ENCODE measurements around the gene APC.

APC gene

DNA sequence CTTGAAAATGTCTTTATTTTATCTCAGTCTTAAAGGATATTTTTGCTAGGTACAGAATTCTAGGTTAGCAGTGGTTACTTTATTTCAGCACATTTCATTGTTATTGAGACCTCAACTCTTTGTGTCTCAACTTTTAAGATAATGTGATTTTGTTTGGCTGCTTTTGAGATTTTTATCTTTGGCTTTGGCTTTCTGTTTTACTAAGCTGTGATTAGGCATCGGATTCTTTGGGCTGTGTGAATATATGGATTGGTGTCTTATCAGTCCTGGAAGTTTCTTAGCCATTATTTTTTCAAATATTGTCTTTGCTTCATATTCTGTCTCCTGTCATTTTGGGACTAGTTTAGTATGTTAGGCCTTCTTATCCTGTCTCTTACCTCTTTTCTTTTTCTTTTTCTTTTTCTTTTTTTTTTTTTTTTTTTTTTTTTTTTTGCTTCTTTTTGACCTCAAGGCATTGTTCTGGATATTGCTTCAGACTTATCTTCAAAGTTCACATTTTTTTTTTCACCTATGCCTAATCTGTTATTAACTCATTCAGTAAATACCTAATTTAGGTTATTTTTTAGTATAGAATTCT lies 20.1 kb upstream of the APC start:
- no peak for DNase-seq

DNA sequence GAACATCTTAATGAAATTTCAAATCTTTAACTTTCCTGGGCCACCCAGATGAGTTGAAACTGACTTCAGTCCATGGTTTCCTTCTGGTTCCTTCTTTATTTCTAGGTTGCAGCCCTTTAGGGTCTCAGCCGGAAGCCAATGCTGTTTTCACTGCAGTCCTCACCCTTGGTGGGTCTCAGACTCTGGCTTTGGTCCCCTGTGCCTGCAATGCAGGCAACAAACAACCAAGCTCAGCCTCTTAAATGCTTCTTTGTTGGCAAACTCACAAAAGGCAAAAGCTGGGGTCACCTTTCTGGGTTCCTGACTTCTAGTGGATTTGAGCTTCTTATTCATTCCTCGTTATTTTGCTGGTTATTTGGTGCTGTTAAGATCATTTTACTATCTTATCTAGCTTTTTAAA lies 19.3 kb upstream of the APC start:
- no peak for DNase-seq

DNA sequence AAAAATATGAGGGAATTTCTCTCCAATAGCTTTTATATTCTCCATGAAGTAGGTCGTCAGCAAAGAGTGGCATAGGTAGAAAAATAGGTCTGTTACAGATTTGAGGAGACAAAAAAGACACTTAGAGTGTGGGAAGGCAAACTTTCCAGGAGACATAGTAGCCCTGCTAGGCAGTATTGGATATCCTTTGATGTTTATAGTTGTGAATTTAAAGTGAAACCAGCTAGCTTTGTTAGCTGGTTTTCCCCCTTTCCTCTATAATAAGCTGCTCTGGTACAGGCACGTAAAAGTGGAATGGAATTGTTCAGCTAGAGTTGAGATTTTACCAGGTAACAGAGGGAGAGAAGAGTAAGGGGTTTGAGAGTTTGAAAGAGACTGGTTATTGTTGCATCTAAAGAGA lies 17.1 kb upstream of the APC start:
- DNase-seq, result no peak

DNA sequence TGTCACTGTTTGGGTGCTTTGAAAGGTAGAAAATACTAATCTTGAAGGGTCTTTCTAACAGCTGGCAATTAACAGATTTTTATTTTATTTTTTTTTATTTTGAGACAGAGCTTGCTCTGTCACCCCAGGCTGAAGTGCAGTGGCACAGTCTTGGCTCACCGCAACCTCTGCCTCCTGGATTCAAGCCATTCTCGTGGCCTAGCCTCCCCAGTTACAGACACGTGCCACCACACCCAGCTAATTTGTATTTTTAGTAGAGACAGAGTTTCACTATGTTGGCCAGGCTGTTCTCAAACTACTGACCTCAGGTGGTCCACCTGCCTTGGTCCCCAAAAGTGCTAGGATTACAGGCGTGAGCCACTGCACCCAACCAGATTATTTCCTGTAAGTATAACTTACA lies 12.8 kb upstream of the APC start:
- peak; percentile 32 for DNase-seq

DNA sequence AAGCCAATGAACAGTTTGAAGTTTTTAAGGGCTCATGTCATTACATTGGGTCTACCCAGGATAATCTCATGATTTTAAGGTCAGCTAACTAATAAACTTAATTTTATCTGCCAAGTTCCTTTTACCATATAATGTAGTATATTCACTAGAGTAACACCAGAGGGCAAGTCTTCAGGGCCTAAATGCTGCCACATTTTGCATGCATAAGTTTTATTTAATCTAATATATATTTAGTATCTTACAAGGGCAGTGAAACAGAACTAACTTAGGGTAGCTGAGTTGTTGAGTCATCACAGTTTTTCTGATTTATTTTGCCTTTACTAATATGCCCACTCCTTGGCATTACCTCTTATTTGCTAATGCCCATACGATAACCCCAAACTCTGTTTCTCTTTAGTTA lies 8.1 kb upstream of the APC start:
- DNase-seq, result no peak

DNA sequence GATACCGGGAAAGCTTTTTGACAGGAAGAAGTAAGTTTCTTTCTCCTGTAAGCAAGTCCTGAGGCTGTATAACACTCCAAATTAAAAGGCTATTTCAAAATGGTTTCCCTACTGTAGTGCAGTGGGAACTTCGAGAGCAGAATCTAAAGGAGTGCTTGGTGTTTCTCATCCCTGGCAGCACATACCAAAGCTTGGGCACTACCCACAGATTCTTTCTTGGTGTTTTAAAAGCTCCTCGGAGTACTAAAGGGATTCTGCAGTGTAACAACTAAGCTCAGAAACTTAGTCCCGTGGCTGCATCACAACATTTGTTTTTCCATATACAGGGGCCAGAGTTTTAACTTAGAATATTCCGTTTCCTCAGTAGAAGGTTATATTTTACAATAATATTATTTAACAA lies 5.6 kb upstream of the APC start:
- DNase-seq, result no peak

DNA sequence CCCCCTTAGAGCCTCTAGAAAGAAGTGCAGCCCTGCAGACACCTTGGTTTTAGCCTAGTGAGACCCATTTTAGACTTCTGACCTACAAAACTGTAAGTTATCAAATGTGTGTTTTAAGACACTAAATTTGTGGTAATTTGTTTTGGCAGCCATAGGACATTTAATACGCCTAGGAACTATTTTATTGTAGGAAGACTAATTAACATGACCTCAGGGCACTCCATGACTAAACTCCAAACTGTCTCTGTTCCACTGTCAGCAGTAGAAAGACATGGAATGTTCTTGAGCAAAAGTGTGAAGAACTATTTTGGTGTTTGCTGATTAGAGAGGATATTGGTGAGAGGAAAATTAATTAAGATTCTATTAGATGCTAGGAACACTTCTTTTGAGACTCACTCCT lies 4.1 kb upstream of the APC start:
- DNase-seq, result no peak

DNA sequence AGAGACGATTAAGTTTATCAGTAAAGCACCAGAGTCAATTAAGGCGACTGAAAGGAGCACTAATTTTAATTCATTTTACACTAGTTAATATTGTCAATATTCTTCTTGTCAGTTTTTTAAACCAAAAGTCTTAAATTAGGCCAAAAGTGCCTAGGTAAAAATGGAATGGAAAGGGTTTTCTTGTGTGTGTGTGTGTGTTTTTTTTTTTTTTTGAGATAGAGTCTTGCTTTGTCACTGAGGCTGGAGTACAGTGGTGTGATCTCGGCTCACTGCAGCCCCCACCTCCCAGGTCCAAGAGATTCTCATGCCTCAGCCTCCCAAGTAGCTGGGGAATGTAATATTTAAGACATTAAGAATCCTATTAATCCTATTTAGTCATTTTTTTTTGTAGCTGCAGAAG lies 3.1 kb upstream of the APC start:
- DNase-seq, result no peak

DNA sequence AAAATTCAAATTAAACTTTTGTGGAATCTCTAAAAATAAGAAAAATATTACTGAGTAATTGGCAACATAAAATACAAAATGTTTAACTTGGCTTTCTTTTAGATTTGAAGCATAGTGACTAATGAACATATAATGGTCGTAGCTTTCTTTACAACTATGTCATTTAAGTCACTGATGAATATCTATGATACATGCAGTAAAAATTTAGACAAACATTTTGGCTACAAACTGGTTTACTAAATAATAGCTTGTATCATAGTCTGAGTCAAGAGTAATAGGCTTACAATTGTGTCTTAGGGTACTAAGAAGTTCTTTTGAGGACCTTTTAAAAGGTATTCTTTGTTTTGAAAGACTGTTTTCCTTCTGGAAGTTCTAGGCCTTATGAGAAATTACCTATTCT lies 2.0 kb upstream of the APC start:
- DNase-seq, result no peak

DNA sequence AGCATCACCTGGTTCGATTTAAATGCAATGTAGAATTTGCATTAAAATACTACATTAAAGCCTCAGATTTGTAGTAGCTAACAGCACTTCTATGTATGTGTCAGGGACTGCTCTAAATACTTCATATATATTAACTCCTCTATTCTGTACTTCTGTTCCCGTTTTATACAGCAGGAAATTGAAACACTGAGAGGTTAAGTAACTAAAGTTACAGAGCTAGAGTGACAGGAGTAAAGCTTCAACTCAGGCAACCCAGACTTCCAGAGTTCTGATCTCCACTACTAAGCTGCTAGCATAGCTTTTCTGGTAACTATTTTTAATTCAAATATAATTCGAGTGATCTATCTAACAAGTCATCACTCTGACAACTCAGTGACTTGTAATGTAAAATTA lies 619 bp upstream of the APC start:
- peak; percentile 29 for DNase-seq

DNA sequence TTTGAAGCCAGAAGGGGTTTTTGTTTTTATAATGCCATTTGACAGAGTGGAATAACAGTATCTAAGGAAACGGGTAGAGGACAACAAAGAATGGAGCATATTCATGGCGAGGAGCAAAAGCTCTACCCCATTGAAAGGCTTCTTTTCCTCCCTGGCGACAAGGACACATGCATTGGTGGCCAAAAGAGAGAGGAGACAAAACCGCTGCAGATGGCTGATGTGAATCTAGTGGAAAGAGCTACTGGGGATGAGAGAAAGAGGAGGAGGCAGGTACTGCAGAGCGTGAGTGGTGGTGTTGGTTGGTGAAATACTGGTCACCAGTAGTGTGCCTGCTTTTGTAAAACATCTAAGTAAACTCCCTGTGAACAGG lies 491 bp downstream of the APC start:
- DNase-seq, result peak; percentile 59

DNA sequence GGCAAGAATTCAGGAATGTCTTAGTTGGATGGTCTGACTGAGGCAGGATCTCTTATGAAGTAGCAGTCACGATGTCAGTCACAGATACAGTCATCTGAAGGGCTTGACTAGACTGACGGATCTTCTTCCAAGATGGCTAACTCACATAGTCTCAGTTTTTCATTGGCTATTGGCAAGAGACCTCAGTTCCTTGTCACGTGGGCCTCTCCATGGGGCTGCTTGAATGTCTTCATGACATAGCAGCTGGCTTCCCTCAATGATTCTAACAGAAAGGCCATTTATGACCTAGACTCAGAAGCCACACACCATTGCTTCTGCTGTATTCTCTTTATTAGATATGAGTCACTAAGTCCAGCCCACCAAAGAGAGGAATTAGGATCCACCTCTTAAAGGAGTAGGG lies 4.7 kb downstream of the APC start:
- DNase-seq, result peak; percentile 24

DNA sequence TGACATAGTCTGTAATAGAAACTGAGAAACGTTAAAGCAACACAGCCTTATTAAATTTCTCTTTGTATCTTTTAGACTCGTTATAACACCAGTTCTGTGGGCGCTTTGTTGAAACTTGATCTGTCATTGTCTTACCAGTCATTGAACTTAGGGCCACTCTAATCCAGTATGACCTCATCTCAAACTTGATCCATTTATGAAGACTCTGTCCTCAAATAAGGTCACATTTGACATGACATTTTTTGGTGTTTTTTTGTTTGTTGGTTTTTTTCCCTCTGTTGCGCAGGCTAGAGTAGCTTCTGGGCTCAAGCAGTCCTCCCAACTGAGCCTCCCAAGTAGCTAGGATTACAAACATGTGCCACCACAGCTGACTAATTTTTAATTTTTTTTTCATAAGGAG lies 5.9 kb downstream of the APC start:
- DNase-seq, result no peak

DNA sequence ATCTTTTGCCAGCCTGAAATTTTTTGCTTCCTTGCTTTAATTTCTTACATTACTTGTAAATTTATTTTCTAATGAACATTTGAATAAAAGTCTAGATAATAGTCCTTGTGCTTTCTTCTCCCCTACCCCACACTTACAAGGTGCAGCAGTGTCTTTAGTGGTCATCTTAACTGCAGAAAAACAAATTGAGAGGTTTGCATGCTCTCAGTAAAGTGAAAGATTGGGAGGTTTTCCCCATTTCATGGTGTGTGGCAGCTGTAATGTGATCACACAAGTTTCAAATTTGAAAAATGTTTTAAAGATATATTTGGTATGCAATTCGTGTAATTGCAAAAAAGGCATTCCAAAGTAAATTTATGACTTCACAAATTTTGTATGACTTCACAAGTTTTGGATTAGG lies 14.7 kb downstream of the APC start:
- DNase-seq, result no peak

DNA sequence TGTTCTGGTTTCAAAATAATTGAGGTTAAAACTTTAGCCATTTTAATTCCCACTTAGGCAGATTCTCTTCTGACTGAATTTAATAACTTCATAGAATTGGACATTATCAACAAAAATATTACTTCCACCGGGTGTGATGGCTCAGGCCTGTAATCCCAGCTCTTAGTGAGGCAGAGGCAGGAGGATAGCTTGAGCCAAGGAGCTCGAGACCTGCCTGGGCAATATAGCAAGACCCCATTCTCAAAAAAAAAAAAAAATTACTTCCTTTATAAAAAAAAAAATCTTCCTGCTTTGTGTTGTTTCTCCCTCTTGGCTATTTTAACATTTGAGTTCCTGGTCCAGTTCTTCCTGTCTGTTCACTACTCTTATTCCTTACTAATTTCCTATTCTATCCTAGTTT lies 18.0 kb downstream of the APC start:
- DNase-seq, result no peak

DNA sequence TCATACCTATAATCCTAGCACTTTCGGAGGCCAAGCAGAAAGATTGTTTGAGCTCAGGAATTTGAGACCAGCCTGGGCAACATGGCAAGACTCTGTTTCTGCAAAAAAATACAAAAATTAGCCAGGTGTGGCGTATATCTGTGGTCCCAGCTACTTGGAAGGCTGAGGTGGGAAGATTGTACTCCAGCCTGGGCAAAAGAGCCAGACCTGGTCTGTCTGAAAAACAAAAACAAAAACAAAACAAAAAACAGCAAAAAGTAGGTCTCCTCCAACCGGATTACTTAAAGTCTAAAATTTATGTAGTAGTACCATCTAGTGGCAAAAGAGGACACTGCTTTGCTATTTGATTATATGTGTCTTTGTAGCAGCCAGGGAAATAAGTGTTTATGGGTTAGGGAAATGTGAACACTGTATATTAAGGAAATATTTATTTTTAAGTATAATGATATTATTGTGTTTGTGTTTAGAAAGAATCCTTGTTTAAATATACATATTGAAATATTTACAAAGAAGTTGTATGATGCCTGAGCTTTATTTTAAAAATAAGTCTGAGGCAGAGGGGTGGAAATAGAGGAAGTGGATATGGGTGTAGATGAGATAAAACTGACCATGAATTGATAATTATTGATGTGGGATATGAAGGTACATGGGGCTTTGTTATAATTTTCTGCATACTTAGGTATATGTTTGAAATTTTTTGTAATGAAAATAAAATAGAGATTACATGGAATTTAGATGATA lies 20.0 kb downstream of the APC start:
- peak; percentile 88 for DNase-seq

DNA sequence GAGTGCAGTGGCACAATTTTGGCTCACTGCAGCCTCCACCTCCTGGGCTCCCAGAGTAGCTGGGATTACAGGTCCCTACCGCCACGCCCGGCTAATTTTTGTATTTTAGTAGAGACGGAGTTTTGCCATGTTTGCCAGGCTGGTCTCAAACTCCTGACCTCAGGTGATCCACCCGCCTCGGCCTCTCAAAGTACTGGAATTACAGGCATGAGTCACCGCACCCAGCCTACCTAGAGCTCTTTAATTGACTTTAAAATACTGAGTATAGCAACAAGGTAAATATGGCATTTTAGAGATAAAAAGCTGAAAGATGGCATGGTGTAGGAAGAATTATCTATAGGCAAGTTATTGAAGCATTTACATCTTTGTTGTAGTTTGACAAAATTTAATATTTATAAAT lies 21.0 kb downstream of the APC start:
- no peak for DNase-seq

DNA sequence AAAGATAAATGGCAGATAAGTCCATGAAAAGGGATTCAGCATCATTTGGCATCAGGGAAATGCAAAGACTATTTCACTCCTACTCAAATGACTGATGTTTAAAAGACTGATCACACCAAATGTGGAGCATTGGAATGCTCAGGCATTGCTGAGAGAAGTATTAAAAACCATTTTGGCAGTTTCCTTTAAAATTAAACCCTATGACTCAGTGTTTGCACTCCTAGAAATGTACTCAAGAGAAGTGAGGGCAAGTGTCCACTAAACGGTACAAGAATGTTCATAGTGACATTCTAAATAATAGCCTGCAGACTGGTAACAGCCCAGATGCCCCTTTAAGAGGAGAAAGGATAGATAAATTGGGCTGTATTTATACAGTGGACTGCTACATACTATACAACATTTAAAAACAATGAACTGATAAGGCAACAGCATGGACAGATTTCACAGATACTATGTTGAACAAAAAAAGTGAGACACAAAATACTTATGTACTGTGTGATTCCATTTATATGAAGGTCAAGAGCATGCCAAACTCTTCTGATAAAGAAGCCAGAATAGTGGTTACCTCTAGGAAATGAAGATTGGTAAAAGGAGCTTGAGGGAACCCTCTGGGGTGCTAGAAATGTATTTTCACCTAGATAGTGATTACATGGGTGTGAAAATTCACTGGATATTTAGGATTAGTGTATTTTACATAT lies 24.6 kb downstream of the APC start:
- no peak for DNase-seq

DNA sequence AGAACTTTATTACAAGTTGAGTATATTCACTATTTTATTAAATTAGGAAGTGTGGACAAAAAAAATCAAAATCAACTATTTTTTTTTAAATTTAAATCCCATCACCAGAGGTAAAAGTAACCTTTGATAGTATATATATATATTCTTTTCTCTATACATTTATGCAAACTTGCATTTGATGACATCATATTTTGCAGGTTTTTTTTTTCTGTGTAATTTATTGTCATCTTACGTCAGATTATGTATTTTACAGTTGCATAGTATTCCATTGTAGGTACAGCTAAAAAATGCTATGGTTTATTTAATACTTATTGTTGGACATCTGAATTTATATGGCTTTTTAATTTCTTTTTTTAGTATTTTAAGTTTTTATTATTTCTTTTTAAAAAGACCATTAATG lies 25.5 kb downstream of the APC start:
- no peak for DNase-seq

DNA sequence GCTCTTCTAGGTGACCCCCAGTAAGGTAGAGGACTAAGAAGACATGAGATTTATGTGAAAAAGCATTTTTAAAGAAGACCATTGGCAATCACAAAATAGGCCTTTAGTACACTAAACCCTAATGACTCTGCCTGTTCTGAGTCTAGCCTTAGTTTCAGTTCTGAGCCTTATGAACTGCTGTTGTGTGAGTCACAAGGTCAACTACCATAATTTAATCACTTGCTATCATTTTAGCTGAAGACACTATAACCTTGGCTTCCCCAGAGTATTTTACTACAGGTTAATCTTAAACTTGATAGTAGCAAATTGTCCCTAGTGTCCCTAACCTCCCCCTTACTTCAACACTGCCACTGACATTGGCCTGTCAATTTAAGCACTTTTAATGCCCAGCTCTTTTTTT lies 34.4 kb downstream of the APC start:
- DNase-seq, result no peak

DNA sequence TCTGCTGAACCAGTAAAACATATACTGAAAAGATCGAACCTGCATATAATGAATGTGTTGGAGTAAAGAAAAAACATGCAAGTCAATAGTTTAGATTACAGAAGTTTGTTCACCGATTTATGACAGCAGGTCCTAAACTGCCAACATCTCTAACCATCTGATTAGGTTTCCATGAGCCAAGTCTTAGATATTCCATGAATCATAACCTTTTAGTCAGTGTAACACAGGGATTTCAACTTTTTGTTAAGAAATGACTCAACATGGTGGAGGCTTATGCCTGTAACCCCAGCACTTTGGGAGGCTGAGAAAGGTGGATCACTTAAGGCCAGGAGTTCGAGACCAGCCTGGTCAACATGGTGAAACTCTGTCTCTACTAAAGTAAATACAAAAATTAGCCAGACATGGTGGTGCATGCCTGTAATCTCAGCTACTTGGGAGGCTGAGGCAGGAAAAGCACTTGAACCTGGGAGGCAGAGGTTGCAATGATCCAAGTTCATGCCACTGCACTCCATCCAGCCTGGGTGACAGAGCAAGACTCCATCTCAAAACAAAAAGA lies 38.7 kb downstream of the APC start:
- no peak for DNase-seq

DNA sequence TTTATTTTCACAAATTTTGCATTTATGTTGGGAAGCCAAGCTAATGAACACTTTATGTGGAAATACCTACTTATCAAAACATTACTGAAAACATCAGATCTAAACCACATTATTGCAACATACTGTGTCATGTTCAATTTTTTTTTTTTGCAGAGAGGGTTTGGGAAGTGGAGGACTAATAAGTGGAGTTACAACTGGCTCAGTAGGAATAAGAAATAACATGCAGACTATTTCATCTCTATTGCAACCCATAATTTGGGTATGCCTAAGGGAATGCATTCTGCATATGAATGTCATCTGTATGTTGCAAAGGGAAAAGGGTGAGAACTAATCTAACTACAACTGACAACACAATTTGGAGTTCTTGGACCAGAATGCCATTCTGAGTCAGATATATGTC lies 41.8 kb downstream of the APC start:
- DNase-seq, result peak; percentile 46

DNA sequence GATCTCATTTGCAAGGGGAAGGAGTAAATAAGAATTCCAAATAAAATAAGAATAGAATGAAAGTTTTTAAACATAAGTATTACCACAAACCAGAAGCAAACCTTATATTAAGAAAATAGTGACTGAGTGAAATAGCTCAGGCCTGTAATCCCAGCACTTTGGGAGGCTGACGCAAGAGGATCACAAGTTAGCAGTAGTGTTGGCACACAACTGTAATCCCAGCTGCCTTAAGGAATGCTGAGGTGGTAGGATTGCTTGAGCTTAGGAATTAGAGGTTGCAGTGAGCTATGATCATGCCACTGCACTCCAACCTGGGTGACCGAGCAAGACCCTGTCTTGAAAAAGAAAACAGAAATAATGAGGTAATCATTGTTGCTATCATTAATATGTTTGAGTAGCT lies 47.0 kb downstream of the APC start:
- DNase-seq, result no peak

DNA sequence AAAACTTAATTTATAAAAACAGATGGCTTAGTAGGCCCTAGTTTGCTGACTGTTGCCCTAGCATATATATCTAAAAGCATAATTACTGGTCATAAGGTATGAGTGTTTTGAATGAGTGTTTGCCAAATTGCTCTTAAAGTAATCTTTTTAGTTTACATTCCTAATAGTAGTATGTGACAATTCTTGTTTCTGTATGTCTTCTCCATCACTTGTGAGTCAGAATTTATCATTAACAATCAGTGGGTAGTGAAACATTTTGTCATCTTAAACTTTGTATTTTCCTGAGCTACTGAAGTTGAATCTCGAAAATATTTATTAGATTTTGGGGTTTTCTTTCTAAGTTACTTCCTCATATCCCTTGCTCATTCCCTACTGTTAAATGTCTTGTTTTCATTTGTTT lies 49.6 kb downstream of the APC start:
- DNase-seq, result no peak
